HEK293T (cell line): ENCODE measurements around the gene ZNF57.

Source experiments
- ARNT ChIP-seq: fragments of 450-650 bp; IDR thresholded peaks from 2 replicates; pipeline ENCODE4 v1.6.1; 2017; ENCODE audit warnings: mild to moderate bottlenecking
- ELF4 ChIP-seq: fragments of 450-650 bp; IDR thresholded peaks from 2 replicates; pipeline ENCODE4 v1.6.1; 2017; ENCODE audit warnings: antibody characterized with exemption
- FOXM1 ChIP-seq: fragments of 450-650 bp; IDR thresholded peaks from 2 replicates; pipeline ENCODE4 v1.6.1; 2017; ENCODE audit warnings: mild to moderate bottlenecking, borderline replicate concordance
- LEF1 ChIP-seq: fragments of 450-650 bp; IDR thresholded peaks from 2 replicates; pipeline ENCODE4 v1.6.1; 2017; ENCODE audit warnings: mild to moderate bottlenecking, borderline replicate concordance
- PKNOX1 ChIP-seq: fragments of 450-650 bp; IDR thresholded peaks from 2 replicates; pipeline ENCODE4 v1.6.1; 2016

DNA sequence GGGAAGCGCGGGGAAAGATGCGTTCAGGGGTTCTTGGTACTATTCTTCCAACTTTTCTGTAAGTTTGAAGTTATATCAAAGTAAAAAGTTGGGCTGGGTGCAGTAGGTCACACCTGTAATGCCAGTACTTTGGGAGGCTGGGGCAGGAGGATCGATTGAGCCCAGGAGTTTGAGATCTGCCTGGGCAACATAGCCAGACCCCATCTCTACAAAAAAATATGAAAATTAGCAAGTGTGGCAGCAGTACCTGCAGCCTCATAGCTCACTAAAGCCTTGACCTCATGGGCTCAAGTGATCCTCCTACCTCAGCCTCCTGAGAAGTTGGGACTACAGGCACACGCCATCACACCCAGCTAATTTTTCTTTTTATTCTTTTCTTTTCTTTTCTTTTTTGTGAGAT, 56.4 kb downstream of the ZNF57 start:
- no peak for TF ChIP-seq ELF4
- no peak for TF ChIP-seq ARNT
- no peak for TF ChIP-seq LEF1
- no peak for TF ChIP-seq FOXM1
- no peak for TF ChIP-seq PKNOX1
